NCI-H1436 treated with DMSO at 0.1 percent for 48 hours (cell line): ENCODE results near the gene ZEB1.
"Not testable (repeated sequence)": the region's sequence is repeated elsewhere in the genome, so short reads cannot be mapped to it uniquely, and the experiment has no call there.

Experiments used
- DNase-seq: peaks from one replicate; lab custom pipeline; 2025; lab: John Stamatoyannopoulos, UW

Gene ZEB1

GRCh38 chr10:31318382-31318853 is 598 bp upstream of the ZEB1 start:
- no peak for DNase-seq

- no peak for DNase-seq
Measured at GRCh38 chr10:31319602-31320549, 860 bp downstream of the ZEB1 start.

- no peak for DNase-seq
Measured at GRCh38 chr10:31320550-31321211, 1.7 kb downstream of the ZEB1 start.

- DNase-seq = no peak
Measured at GRCh38 chr10:31321396-31321941, 2.5 kb downstream of the ZEB1 start.

GRCh38 chr10:31322647-31323046 is 3.6 kb downstream of the ZEB1 start:
- no peak for DNase-seq

GRCh38 chr10:31340343-31340742 is 21.3 kb downstream of the ZEB1 start:
- DNase-seq = no peak

- DNase-seq = no peak
Measured at GRCh38 chr10:31341552-31341951, 22.5 kb downstream of the ZEB1 start.

GRCh38 chr10:31343009-31343408 is 24.0 kb downstream of the ZEB1 start:
- DNase-seq = no peak

GRCh38 chr10:31343551-31343950 is 24.5 kb downstream of the ZEB1 start:
- no peak for DNase-seq

- no peak for DNase-seq
Measured at GRCh38 chr10:31345886-31346285, 26.9 kb downstream of the ZEB1 start.

- DNase-seq = no peak
Measured at GRCh38 chr10:31346953-31347352, 27.9 kb downstream of the ZEB1 start.

GRCh38 chr10:31347705-31348104 is 28.7 kb downstream of the ZEB1 start:
- DNase-seq = no peak

GRCh38 chr10:31350891-31351290 is 31.9 kb downstream of the ZEB1 start:
- no peak for DNase-seq

GRCh38 chr10:31352436-31353226 is 33.6 kb downstream of the ZEB1 start:
- DNase-seq = no peak

- DNase-seq = no peak
Measured at GRCh38 chr10:31353574-31353973, 34.6 kb downstream of the ZEB1 start.

GRCh38 chr10:31358688-31359330 is 39.8 kb downstream of the ZEB1 start:
- DNase-seq = no peak

- no peak for DNase-seq
Measured at GRCh38 chr10:31359979-31360378, 41.0 kb downstream of the ZEB1 start.

- DNase-seq = not testable (repeated sequence)
Measured at GRCh38 chr10:31361475-31361874, 42.5 kb downstream of the ZEB1 start.

- DNase-seq = no peak
Measured at GRCh38 chr10:31362023-31362641, 43.1 kb downstream of the ZEB1 start.

GRCh38 chr10:31363696-31364095 is 44.7 kb downstream of the ZEB1 start:
- not testable (repeated sequence) for DNase-seq

GRCh38 chr10:31364238-31364637 is 45.2 kb downstream of the ZEB1 start:
- DNase-seq = not testable (repeated sequence)
